ENCODE data around the gene ALDH4A1. TPM values are rescaled to one million over a fixed set of nuclear protein-coding genes. Genes with fewer than 3 reads are reported as not detected.

Gene ALDH4A1
- total and polyA plus RNA-seq, 12 donors, result 11.3 to 46.9 (median 19.8) TPM

- H3K27me3 ChIP-seq, result no peaks in the 10 kb centered on the region
- H3K36me3 ChIP-seq (replicated peaks in 1 of 2), result no peaks in the 10 kb centered on the region
- no peak for DNase-seq
- TF ChIP-seq CTCF (IDR thresholded peaks at IDR 0.05) (no peak), POLR2A (IDR thresholded peaks at IDR 0.05) (no peak)
- H3K4me1 ChIP-seq (replicated peaks in 1 of 2), result peaks cover 0 to 3% of the 10 kb centered on the region in 2 donors
- H3K9me3 ChIP-seq (replicated peaks in 1 of 3), result no peaks in the 10 kb centered on the region
- WGBS, 4 donors, result 86 to 100% (median 93%) methylated on average over 2 of the region's 2 CpGs
- no peak overlapping the region for H3K4me3 ChIP-seq
- intact Hi-C loops (cut with DNase I), result no loop called here
- H3K27ac ChIP-seq, result no peak overlapping the region
Observed at GRCh38 chr1:18881164-18881563, 21.2 kb downstream of the ALDH4A1 start.

- TF ChIP-seq CTCF (IDR thresholded peaks at IDR 0.05) (no peak), POLR2A (IDR thresholded peaks at IDR 0.05) (no peak)
- DNase-seq, result no peak
- H3K36me3 ChIP-seq (replicated peaks in 1 of 2), result no peaks in the 10 kb centered on the region
- intact Hi-C loops (cut with DNase I), result no loop called here
- peaks cover 0 to 3% of the 10 kb centered on the region in 2 donors for H3K4me1 ChIP-seq (replicated peaks in 1 of 2)
- no peaks in the 10 kb centered on the region for H3K27me3 ChIP-seq
- H3K4me3 ChIP-seq, result no peak overlapping the region
- 80 to 100% (median 99%) methylated on average over 1 of the region's 1 CpG for WGBS, 4 donors
- H3K9me3 ChIP-seq (replicated peaks in 1 of 3), result no peaks in the 10 kb centered on the region
- no peak overlapping the region for H3K27ac ChIP-seq
Observed at GRCh38 chr1:18880585-18880984, 21.8 kb downstream of the ALDH4A1 start.

- Histone ChIP-seq H3K36me3 (replicated peaks in 1 of 2) (no peaks in the 10 kb centered on the region), H3K4me1 (replicated peaks in 1 of 2) (peaks cover 0 to 3% of the 10 kb centered on the region in 2 donors), H3K9me3 (replicated peaks in 1 of 3) (no peaks in the 10 kb centered on the region), H3K27me3 (no peaks in the 10 kb centered on the region), H3K27ac (no peak overlapping the region), H3K4me3 (no peak overlapping the region)
- DNase-seq, result no peak
- WGBS, 4 donors, result 86 to 94% (median 89%) methylated on average over 12 to 21 of the region's 21 CpGs
- no peak for TF ChIP-seq POLR2A (IDR thresholded peaks at IDR 0.05)
- no peak for TF ChIP-seq CTCF (IDR thresholded peaks at IDR 0.05)
- intact Hi-C loops (cut with DNase I), result loop anchor here (5.0 to 10.0 kb wide), 2 partner anchors 175 to 283 kb away; no protein-coding TSS in a partner anchor
Observed at GRCh38 chr1:18879791-18880309, 22.5 kb downstream of the ALDH4A1 start.

GRCh38 chr1:18879215-18879790 is 23.1 kb downstream of the ALDH4A1 start:
- no peaks in the 10 kb centered on the region for H3K36me3 ChIP-seq (replicated peaks in 1 of 2)
- no peak for DNase-seq
- peaks cover 0 to 3% of the 10 kb centered on the region in 2 donors for H3K4me1 ChIP-seq (replicated peaks in 1 of 2)
- intact Hi-C loops (cut with DNase I), result loop anchor here (5.0 to 10.0 kb wide), 2 partner anchors 175 to 282 kb away; no protein-coding TSS in a partner anchor
- TF ChIP-seq CTCF (IDR thresholded peaks at IDR 0.05) (no peak), POLR2A (IDR thresholded peaks at IDR 0.05) (no peak)
- no peaks in the 10 kb centered on the region for H3K9me3 ChIP-seq (replicated peaks in 1 of 3)
- H3K4me3 ChIP-seq, result no peak overlapping the region
- WGBS, 4 donors, result 83 to 94% (median 87%) methylated on average over 9 to 12 of the region's 12 CpGs
- no peaks in the 10 kb centered on the region for H3K27me3 ChIP-seq
- no peak overlapping the region for H3K27ac ChIP-seq

Data from adrenal gland (tissue), 12 donors.